Transverse colon (tissue), 4 donors: ENCODE data around the gene CNOT10. TPM values are rescaled to one million over a fixed set of nuclear protein-coding genes. Genes with fewer than 3 reads are reported as not detected.

Experiments used
- DNase-seq: peaks from one replicate; pipeline ENCODE4 v3.0.0-alpha.2; 2019
- H3K27ac ChIP-seq, 4 donors: fragments of 200-600 bp; sonication (generic); 2 replicates each; pipeline ENCODE4 v1.5.1; 2016 to 2018; ENCODE audit warnings: inconsistent platforms in 4 of 4
- H3K27me3 ChIP-seq: fragments of 200-600 bp; sonication (generic); 2 replicates; pipeline ENCODE4 v1.5.1; 2017; ENCODE audit warnings: inconsistent platforms
- H3K36me3 ChIP-seq, 4 donors: fragments of 200-600 bp; sonication (generic); 2 replicates each; pipeline ENCODE4 v1.5.1; 2017 to 2019; ENCODE audit warnings: inconsistent platforms in 4 of 4
- H3K4me1 ChIP-seq, 4 donors: fragments of 200-600 bp; sonication (generic); 2 replicates each; pipeline ENCODE4 v1.5.1; 2017 to 2020; ENCODE audit warnings: inconsistent platforms in 4 of 4
- H3K4me3 ChIP-seq, 4 donors: fragments of 200-600 bp; sonication (generic); 1 replicate in 1 of 4; 2 replicates in 3 of 4; pipeline versions ENCODE4 v1.5.1 to v1.6.1; 2017 to 2019; ENCODE audit warnings: inconsistent platforms in 4 of 4
- H3K9me3 ChIP-seq, 2 donors: fragments of 200-600 bp; sonication (generic); 2 replicates each; pipeline ENCODE4 v1.5.1; 2017 to 2019; ENCODE audit warnings: inconsistent platforms in 2 of 2
- EP300 ChIP-seq: sonication (generic); formaldehyde crosslinking; IDR thresholded peaks from one replicate; pipeline ENCODE4 v1.6.1; 2017; ENCODE audit warnings: antibody characterized with exemption, low read depth
- POLR2A ChIP-seq: fragments of 450-650 bp; IDR thresholded peaks from one replicate; pipeline ENCODE4 v1.6.1; 2016; ENCODE audit warnings: antibody characterized with exemption, mild to moderate bottlenecking, moderate library complexity
- POLR2AphosphoS5 ChIP-seq, 3 donors: sonication (generic); formaldehyde crosslinking; IDR thresholded peaks; one replicate each; pipeline ENCODE4 v1.6.1; 2016; ENCODE audit warnings: antibody characterized with exemption in 3 of 3
- WGBS, 2 donors: methylation state at CpG; one replicate each; pipeline ENCODE4 v1.1.5; 2018; ENCODE audit warnings: low coverage in 1 of 2; 5-methylcytosine and 5-hydroxymethylcytosine counted together
- in situ Hi-C, 4 donors: fragments of 200-750 bp; cut with MboI; loops; one replicate each; pipeline versions ENCODE4 v1.15.0 to v1.15.1; 2017; ENCODE audit warnings: low sequenced_read_pairs in 3 of 4, low pct_ligation_motif_present in 1 of 4, low pct_unique_long_range_greater_than_20kb in 1 of 4
- intact Hi-C: fragments of 100-400 bp; cut with DNase I; formaldehyde crosslinking; loops from one replicate; pipeline ENCODE4 v1.15.1; 2023; ENCODE audit warnings: low total_unique reads
- total RNA-seq, 4 donors: library from RNA; depleted of rRNA; stranded (reverse); fragments of >200 nt; gene quantifications; one replicate each; pipeline ENCODE4 v1.1.0, GENCODE V29; 2016
- TF ChIP-seq, protein P1 (sequence below), 5 experiments: fragments of 200-600 bp in 3 of 5; fragments of 450-650 bp in 2 of 5; sonication (generic) in 3 of 5; IDR thresholded peaks; 1 replicate in 2 of 5; 2 replicates in 3 of 5; pipeline ENCODE4 v1.5.1; 2016 to 2017; ENCODE audit warnings: antibody characterized with exemption in 5 of 5, inconsistent platforms in 3 of 5, mild to moderate bottlenecking in 2 of 5, moderate library complexity in 1 of 5

The CNOT10 gene
- total RNA-seq, 4 donors from 2014 or later: 13.8 to 34.6 (median 25.2) TPM

DNA sequence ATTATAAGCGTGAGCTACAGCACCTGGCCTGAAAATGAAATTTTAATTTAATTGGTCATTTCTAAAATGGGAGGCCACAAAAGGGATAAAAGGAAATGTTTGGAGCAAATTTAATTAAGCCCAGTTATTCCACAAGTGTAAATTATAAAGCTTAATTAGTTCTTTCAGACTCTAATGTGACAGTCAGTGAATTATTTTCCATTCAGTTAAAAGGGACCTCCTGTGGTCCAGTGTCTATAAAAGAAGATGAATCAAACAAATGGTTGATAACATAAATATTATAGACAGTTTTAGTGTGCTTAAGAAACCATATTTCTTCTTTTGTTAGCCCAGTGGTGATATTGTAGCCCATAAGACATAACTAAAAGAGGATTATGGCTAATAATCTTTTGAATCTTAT is 66.4 kb downstream of the CNOT10 start:
- DNase-seq: no peak
- H3K27me3 ChIP-seq: no peaks in the 10 kb centered on the region
- 86 to 97% methylated on average over 1 of the region's 1 CpG for WGBS, 2 donors
- in situ Hi-C loops: no loop called here
- H3K9me3 ChIP-seq: no peaks in the 10 kb centered on the region
- no peak overlapping the region for H3K4me3 ChIP-seq
- H3K4me1 ChIP-seq: no peaks in the 10 kb centered on the region
- no peak overlapping the region for H3K27ac ChIP-seq
- no peaks in the 10 kb centered on the region for H3K36me3 ChIP-seq
- no peak for TF ChIP-seq EP300
- TF ChIP-seq POLR2A: no peak
- TF ChIP-seq POLR2AphosphoS5 (IDR thresholded peaks at IDR 0.05): no peak
- TF ChIP-seq, protein P1, sequence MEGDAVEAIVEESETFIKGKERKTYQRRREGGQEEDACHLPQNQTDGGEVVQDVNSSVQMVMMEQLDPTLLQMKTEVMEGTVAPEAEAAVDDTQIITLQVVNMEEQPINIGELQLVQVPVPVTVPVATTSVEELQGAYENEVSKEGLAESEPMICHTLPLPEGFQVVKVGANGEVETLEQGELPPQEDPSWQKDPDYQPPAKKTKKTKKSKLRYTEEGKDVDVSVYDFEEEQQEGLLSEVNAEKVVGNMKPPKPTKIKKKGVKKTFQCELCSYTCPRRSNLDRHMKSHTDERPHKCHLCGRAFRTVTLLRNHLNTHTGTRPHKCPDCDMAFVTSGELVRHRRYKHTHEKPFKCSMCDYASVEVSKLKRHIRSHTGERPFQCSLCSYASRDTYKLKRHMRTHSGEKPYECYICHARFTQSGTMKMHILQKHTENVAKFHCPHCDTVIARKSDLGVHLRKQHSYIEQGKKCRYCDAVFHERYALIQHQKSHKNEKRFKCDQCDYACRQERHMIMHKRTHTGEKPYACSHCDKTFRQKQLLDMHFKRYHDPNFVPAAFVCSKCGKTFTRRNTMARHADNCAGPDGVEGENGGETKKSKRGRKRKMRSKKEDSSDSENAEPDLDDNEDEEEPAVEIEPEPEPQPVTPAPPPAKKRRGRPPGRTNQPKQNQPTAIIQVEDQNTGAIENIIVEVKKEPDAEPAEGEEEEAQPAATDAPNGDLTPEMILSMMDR (IDR thresholded peaks at IDR 0.05): no peak
- intact Hi-C loops: no loop called here

DNA sequence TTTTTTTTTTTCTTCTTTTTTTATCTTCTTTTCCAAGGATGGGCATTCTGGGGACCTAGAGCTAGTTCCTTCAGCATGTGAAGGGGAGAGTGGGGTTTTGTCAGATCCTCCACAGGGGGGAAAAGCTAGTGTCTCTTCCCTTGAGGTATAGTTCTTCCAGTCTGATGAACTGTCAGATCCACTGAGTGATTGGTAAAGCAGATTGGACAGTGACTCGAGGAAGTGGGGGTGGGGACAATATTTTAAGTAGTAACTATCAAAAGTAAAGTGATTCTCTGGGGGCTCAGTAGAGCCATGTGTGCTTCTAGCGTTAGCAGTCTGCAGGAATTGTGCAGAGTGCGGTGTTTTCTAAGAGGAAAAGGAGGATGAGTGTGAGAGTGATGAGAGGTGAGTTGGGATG is 70.8 kb downstream of the CNOT10 start:
- WGBS, 2 donors: 79 to 85% methylated on average over 2 to 3 of the region's 3 CpGs
- TF ChIP-seq, protein P1 (IDR thresholded peaks at IDR 0.05): no peak
- no peak for TF ChIP-seq POLR2AphosphoS5 (IDR thresholded peaks at IDR 0.05)
- no peak for TF ChIP-seq POLR2A
- TF ChIP-seq EP300: no peak
- H3K27me3 ChIP-seq: no peaks in the 10 kb centered on the region

DNA sequence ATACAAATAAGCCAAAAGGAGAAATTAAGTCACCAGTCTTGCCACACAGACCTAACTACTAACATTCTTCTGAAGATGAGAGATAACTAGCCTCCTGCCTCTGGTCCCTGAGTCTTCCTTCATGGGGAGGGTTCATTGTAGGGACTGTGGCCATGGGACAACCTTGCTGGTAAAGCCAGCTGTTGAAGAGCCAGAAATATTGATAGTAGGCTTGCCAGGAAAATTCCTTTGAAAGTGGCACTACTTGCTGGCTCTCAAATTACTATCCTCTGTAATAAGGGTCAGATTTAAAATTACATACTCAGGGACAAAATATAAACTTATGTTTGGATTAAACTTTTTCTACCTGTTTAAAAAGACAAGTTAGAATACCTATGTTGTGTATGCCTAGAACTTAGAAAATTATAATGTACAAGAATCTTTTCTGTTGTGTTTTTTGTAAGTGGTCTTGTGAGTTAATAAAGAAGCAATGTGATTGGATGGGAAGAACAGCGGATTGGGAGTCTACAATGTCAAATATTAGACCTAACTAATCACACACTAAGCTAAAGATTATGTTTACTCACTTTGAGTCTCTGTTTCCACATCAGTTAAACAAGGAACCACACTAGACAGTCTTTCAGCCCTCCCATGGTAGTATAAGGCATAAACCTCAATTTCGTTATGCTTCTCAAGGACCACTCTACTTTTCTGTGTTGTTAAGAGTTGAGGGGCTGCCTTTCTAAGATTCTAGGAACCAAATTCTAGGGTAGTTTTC is 72.8 kb downstream of the CNOT10 start:
- 82 to 100% methylated on average over 1 to 2 of the region's 2 CpGs for WGBS, 2 donors
- in situ Hi-C loops (no loop called here), intact Hi-C loops (no loop called here)
- Histone ChIP-seq H3K4me3 (no peak overlapping the region), H3K9me3 (no peaks in the 10 kb centered on the region), H3K4me1 (no peaks in the 10 kb centered on the region), H3K36me3 (peaks cover 0 to 6% (median 1%) of the 10 kb centered on the region in 4 donors), H3K27ac (no peak overlapping the region), H3K27me3 (no peaks in the 10 kb centered on the region)
- TF ChIP-seq EP300 (no peak), POLR2A (no peak), POLR2AphosphoS5 (IDR thresholded peaks at IDR 0.05) (no peak)
- TF ChIP-seq, protein P1 (IDR thresholded peaks at IDR 0.05): no peak
- no peak for DNase-seq

More for the DNA sequence above, 70.8 kb downstream of the CNOT10 start:
- Histone ChIP-seq H3K27ac (no peak overlapping the region), H3K4me3 (no peak overlapping the region), H3K9me3 (no peaks in the 10 kb centered on the region), H3K36me3 (no peaks in the 10 kb centered on the region), H3K4me1 (no peaks in the 10 kb centered on the region)
- intact Hi-C loops: no loop called here
- no peak for DNase-seq
- in situ Hi-C loops: no loop called here

DNA sequence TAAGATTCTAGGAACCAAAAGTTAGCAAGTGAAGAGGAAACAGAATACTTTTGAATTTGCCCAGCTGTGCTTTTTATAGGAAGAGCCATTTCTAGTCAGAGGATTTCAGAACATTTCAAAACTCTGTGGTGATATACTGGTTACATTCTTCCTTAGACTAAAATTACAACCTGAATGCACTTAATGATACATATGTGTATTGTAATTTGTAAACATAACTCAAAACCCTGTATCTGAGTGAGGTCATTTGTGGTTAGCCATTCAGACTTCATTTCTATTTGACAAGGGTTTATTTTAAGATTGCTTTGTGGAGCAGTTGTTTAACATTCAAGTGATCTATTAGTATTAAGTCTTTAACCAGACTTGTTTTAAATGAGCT is 73.4 kb downstream of the CNOT10 start:
- intact Hi-C loops: no loop called here
- no peak overlapping the region for H3K27ac ChIP-seq
- H3K27me3 ChIP-seq: no peaks in the 10 kb centered on the region
- no peak for DNase-seq
- H3K4me1 ChIP-seq: no peaks in the 10 kb centered on the region
- TF ChIP-seq POLR2A: no peak
- TF ChIP-seq, protein P1 (IDR thresholded peaks at IDR 0.05): no peak
- no peak for TF ChIP-seq EP300
- no peak for TF ChIP-seq POLR2AphosphoS5 (IDR thresholded peaks at IDR 0.05)
- no peak overlapping the region for H3K4me3 ChIP-seq
- H3K9me3 ChIP-seq: no peaks in the 10 kb centered on the region
- in situ Hi-C loops: no loop called here
- H3K36me3 ChIP-seq: peaks cover 0 to 12% (median 3%) of the 10 kb centered on the region in 4 donors
